Heart left ventricle (tissue), 16 donors: ENCODE data around the gene PRPF18. TPM values are rescaled to one million over a fixed set of nuclear protein-coding genes. Genes with fewer than 3 reads are reported as not detected.

ENCODE experiments used
- ATAC-seq, 4 donors: fragments of 200-7000 bp; cut with Tn5 transposase; one replicate each; pipeline ENCODE4 v1.9.1; 2020 to 2022; ENCODE audit warnings: moderate library complexity in 4 of 4, mild to moderate bottlenecking in 3 of 4, moderate number of reproducible peaks in 1 of 4
- DNase-seq, 5 donors: peaks; one replicate each; pipeline ENCODE4 v3.0.0-alpha.2; 2020
- H3K27ac ChIP-seq, 12 donors: fragments of 200-600 bp; sonication (generic) in 4 of 12; one replicate each; pipeline versions ENCODE4 v1.5.0 to v1.8.0; 2016 to 2022; ENCODE audit warnings: mild to moderate bottlenecking in 2 of 12
- H3K27me3 ChIP-seq, 9 donors: fragments of 200-600 bp; sonication (generic) in 2 of 9; one replicate each; pipeline versions ENCODE4 v1.5.1 to v1.8.0; 2016 to 2022; ENCODE audit warnings: mild to moderate bottlenecking in 3 of 9
- H3K36me3 ChIP-seq, 9 donors: fragments of 200-600 bp; sonication (generic) in 2 of 9; one replicate each; pipeline versions ENCODE4 v1.5.0 to v1.8.0; 2018 to 2022; ENCODE audit warnings: mild to moderate bottlenecking in 2 of 9
- H3K4me1 ChIP-seq, 12 donors: fragments of 200-600 bp; sonication (generic) in 4 of 12; one replicate each; pipeline versions ENCODE4 v1.5.0 to v1.8.0; 2016 to 2022; ENCODE audit warnings: mild to moderate bottlenecking in 3 of 12
- H3K4me3 ChIP-seq, 12 donors: fragments of 200-600 bp; sonication (generic) in 4 of 12; one replicate each; pipeline versions ENCODE4 v1.5.0 to v1.8.0; 2017 to 2022; ENCODE audit warnings: mild to moderate bottlenecking in 9 of 12, moderate library complexity in 4 of 12
- H3K9me3 ChIP-seq, 12 donors: fragments of 200-600 bp; sonication (generic) in 4 of 12; one replicate each; pipeline versions ENCODE4 v1.5.0 to v1.8.0; 2016 to 2022; ENCODE audit warnings: mild to moderate bottlenecking in 1 of 12
- POLR2A ChIP-seq, 2 donors: fragments of 450-650 bp; IDR thresholded peaks; one replicate each; pipeline ENCODE4 v1.6.1; 2017; ENCODE audit warnings: antibody characterized with exemption in 2 of 2, mild to moderate bottlenecking in 2 of 2, moderate library complexity in 2 of 2
- WGBS, 4 donors: extraction: QIAGEN DNeasy Blood & Tissue Kit in 2 of 4; methylation state at CpG; one replicate each; pipeline versions ENCODE4 v1.1.5 to v1.1.7; 2013 to 2018; 5-methylcytosine and 5-hydroxymethylcytosine counted together
- intact Hi-C, 10 donors: fragments of 100-400 bp; cut with DNase I; formaldehyde crosslinking; loops; one replicate each; pipeline versions ENCODE4 v1.11.1 to v1.14.2; 2022
- polyA plus RNA-seq, 2 donors: library from polyadenylated mRNA; stranded (reverse); fragments of 200-250 nt; gene quantifications; one replicate each; pipeline ENCODE4 v1.2.3, GENCODE V29; 2013
- total RNA-seq, 9 donors: library from RNA; depleted of rRNA in 2 of 9; stranded (reverse); fragments of >200 nt in 2 of 9; fragmentation: NEBNext Ultra II Directional in 3 of 9; extraction: Animal tissue kit (Norgen Biotek cat#: 25700) in 3 of 9; gene quantifications; one replicate each; pipeline versions ENCODE4 v1.1.0 to v1.2.4, GENCODE V29; 2016 to 2023
- TF ChIP-seq, protein P1 (sequence below), 12 donors: fragments of 200-600 bp; sonication (generic) in 4 of 12; IDR thresholded peaks; one replicate each; pipeline versions ENCODE4 v1.5.0 to v1.8.0; 2018 to 2022; ENCODE audit warnings: antibody characterized with exemption in 12 of 12, mild to moderate bottlenecking in 5 of 12
- donor health status: ischemic (EF 13 %, LVEDD 7.1; RV severe dilation, severe dysfunction).
- donor health status: healthy with polysubstance abuse.
- donor health status: DM: no; HTN: yes; CAD: no.
- donor health status: DM: no; HTN: no; CAD: no.
- donor health status: ischemic (EF 25% LVEDD 6.9; RV normal size, moderate dysfunction).
- donor health status: ischemic (EF 25% LVEDD 5.7; RV mildly dilated, moderate dysfunction).
- donor health status: healthy.
- donor health status: DM: yes; HTN: yes; CAD: no.
- donor health status: ischemic (EF 35%, LVEDD 5.7; RV mildly dilated, moderate dysfunction).
- donor health status: nonischemic (EF 11% LVEDD 7.7; RV severe dilation, severe dysfunction).
- donor health status: DM: yes; HTN: yes; CAD: no.
- donor health status: PGD.
- donor health status: ischemic (EF 29% LVEDD 5.4; RV normal size, mild dysfunction).
- donor health status: nonischemic (EF 23%, LVEDD 6.1; RV moderate dilation, normal function).

Gene PRPF18
- total and polyA plus RNA-seq, 11 donors = 8.9 to 19.1 (median 14.7) TPM

DNA sequence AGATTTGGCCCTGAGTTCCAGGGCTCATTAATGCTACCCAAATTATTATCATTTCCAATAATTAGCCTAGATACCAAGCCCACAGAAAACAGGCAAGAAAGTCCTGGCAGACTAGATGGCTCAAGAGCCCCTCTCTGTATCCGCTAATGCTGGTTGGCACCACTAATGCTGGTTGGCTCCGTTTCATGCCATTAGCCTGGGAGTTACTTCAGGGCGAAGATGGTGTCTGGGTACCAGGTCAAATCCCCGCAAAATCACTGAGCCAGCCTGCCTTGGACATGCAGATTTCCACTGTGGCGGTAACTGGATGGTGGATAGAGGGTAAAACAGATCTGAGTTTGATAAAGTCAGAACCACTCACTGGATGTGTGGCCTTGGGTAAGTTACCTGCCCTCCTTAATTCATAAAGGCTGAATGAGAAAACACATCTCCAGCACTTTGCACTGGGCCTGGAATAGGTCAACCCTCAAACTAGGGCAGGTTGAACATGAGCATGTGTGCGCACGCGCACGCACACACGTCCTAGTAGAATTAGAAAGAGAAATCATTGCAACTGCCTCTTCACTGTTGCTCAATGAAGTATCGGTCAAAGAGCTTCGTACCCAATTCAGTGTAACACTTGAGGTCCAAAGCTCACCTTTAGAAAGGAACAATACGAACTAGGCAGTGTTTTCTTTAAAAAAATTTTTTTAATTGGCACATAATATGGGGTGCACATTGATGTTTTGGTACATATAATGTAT, 91.5 kb downstream of the PRPF18 start:
- no peaks in the 10 kb centered on the region for H3K27me3 ChIP-seq
- intact Hi-C loops = loop anchor here in 1 of 10 donors (5.0 kb wide), 1 partner anchor 39 kb away; no protein-coding TSS in a partner anchor
- no peak overlapping the region for H3K27ac ChIP-seq
- TF ChIP-seq, protein P1, sequence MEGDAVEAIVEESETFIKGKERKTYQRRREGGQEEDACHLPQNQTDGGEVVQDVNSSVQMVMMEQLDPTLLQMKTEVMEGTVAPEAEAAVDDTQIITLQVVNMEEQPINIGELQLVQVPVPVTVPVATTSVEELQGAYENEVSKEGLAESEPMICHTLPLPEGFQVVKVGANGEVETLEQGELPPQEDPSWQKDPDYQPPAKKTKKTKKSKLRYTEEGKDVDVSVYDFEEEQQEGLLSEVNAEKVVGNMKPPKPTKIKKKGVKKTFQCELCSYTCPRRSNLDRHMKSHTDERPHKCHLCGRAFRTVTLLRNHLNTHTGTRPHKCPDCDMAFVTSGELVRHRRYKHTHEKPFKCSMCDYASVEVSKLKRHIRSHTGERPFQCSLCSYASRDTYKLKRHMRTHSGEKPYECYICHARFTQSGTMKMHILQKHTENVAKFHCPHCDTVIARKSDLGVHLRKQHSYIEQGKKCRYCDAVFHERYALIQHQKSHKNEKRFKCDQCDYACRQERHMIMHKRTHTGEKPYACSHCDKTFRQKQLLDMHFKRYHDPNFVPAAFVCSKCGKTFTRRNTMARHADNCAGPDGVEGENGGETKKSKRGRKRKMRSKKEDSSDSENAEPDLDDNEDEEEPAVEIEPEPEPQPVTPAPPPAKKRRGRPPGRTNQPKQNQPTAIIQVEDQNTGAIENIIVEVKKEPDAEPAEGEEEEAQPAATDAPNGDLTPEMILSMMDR (IDR thresholded peaks at IDR 0.05) = no peak
- no peak for TF ChIP-seq POLR2A (IDR thresholded peaks at IDR 0.05)
- H3K36me3 ChIP-seq = peaks cover 0 to 66% (median 51%) of the 10 kb centered on the region in 9 donors
- H3K4me1 ChIP-seq = peaks cover 2 to 31% (median 10%) of the 10 kb centered on the region in 12 donors
- ATAC-seq = no peak
- no peaks in the 10 kb centered on the region for H3K9me3 ChIP-seq
- no peak for DNase-seq
- 92 to 95% (median 95%) methylated on average over 10 to 13 of the region's 13 CpGs for WGBS, 4 donors
- H3K4me3 ChIP-seq = no peak overlapping the region

Other genes with a start within 250 kb of the PRPF18 start
- gene SEPHS1, start 238.7 kb upstream of the PRPF18 start, total RNA-seq = 10 to 100 TPM; 27.5 to 36.7 (median 31.1) TPM
- gene SEPHS1, start 238.7 kb upstream of the PRPF18 start, polyA plus RNA-seq = 10 to 100 TPM; 14.6 to 32.8 TPM
- gene BEND7, start 58.0 kb upstream of the PRPF18 start, total RNA-seq = 10 to 100 TPM in 8 of 9 donors, 1 to 10 TPM in 1; 9.5 to 30.5 (median 13.0) TPM
- 1 to 10 TPM; 5.5 to 9.2 TPM for gene BEND7, start 58.0 kb upstream of the PRPF18 start, polyA plus RNA-seq